HG02642 (cell line): Measurements from ENCODE around the gene RNF213.

Experiments used
- ATAC-seq: cut with Tn5 transposase; IDR thresholded peaks from one replicate; pipeline ENCODE4 v1.9.1; 2021; ENCODE audit warnings: mild to moderate bottlenecking; ENCODE audit not compliant: unreplicated experiment, poor library complexity

RNF213 gene

GRCh38 chr17:80345321-80345720 lies 84.7 kb downstream of the RNF213 start:
- ATAC-seq: no peak

- no peak for ATAC-seq
Observed at GRCh38 chr17:80345841-80346497, 85.3 kb downstream of the RNF213 start.

GRCh38 chr17:80346498-80347275 lies 86.0 kb downstream of the RNF213 start:
- ATAC-seq: no peak

GRCh38 chr17:80347536-80347935 lies 86.9 kb downstream of the RNF213 start:
- ATAC-seq: no peak

GRCh38 chr17:80347948-80348351 lies 87.3 kb downstream of the RNF213 start:
- ATAC-seq: no peak

- ATAC-seq: no peak
Observed at GRCh38 chr17:80348551-80349150, 88.0 kb downstream of the RNF213 start.

- no peak for ATAC-seq
Observed at GRCh38 chr17:80349151-80349651, 88.5 kb downstream of the RNF213 start.

- ATAC-seq: no peak
Observed at GRCh38 chr17:80349751-80350150, 89.1 kb downstream of the RNF213 start.

- no peak for ATAC-seq
Observed at GRCh38 chr17:80352216-80352895, 91.7 kb downstream of the RNF213 start.

GRCh38 chr17:80352991-80353665 lies 92.5 kb downstream of the RNF213 start:
- no peak for ATAC-seq

GRCh38 chr17:80353718-80354275 lies 93.1 kb downstream of the RNF213 start:
- no peak for ATAC-seq

- no peak for ATAC-seq
Observed at GRCh38 chr17:80354336-80354735, 93.7 kb downstream of the RNF213 start.

- no peak for ATAC-seq
Observed at GRCh38 chr17:80356231-80356856, 95.7 kb downstream of the RNF213 start.

- ATAC-seq: no peak
Observed at GRCh38 chr17:80358131-80358530, 97.5 kb downstream of the RNF213 start.

- no peak for ATAC-seq
Observed at GRCh38 chr17:80358861-80359260, 98.2 kb downstream of the RNF213 start.

GRCh38 chr17:80359422-80360110 lies 98.9 kb downstream of the RNF213 start:
- ATAC-seq: no peak

GRCh38 chr17:80360396-80360795 lies 99.7 kb downstream of the RNF213 start:
- ATAC-seq: no peak

GRCh38 chr17:80361495-80362220 lies 101.0 kb downstream of the RNF213 start:
- ATAC-seq: no peak
